T47D (cell line): ENCODE data around the gene TM2D1.

Experiments
- DNase-seq, 2 experiments: peaks; one replicate each; pipeline versions ENCODE4 v3.0.0 to v3.0.0-alpha.2; 2011 to 2012; ENCODE audit warnings: low read depth in 1 of 2, low spot score in 1 of 2
- JUND ChIP-seq: IDR thresholded peaks from 2 replicates; pipeline ENCODE4 v1.6.1; 2012; ENCODE audit warnings: low read depth
- in situ Hi-C: cut with HindIII; loops from 2 replicates; pipeline ENCODE4 v1.10.0; 2016; ENCODE audit warnings: low sequenced_read_pairs, low pct_unique_long_range_greater_than_20kb

Gene TM2D1

GRCh38 chr1:61638911-61639605 is 85.9 kb downstream of the TM2D1 start:
- no peak for DNase-seq
- TF ChIP-seq JUND: no peak
- in situ Hi-C loops: no loop called here

- TF ChIP-seq JUND: no peak
Measured at GRCh38 chr1:61638296-61638695, 86.6 kb downstream of the TM2D1 start.

GRCh38 chr1:61637470-61637869 is 87.5 kb downstream of the TM2D1 start:
- no peak for TF ChIP-seq JUND
- in situ Hi-C loops: no loop called here
- no peak for DNase-seq

More at GRCh38 chr1:61638296-61638695, 86.6 kb downstream of the TM2D1 start:
- DNase-seq: no peak
- in situ Hi-C loops: no loop called here

- peak in 1 of 2 experiments; percentile 65 for DNase-seq
- TF ChIP-seq JUND: no peak
- in situ Hi-C loops: no loop called here
Measured at GRCh38 chr1:61636814-61637213, 88.1 kb downstream of the TM2D1 start.

GRCh38 chr1:61636376-61636775 is 88.6 kb downstream of the TM2D1 start:
- TF ChIP-seq JUND: no peak
- in situ Hi-C loops: no loop called here
- DNase-seq: no peak

GRCh38 chr1:61635557-61635956 is 89.4 kb downstream of the TM2D1 start:
- in situ Hi-C loops: no loop called here
- no peak for TF ChIP-seq JUND
- DNase-seq: no peak

GRCh38 chr1:61631436-61631835 is 93.5 kb downstream of the TM2D1 start:
- in situ Hi-C loops: no loop called here
- TF ChIP-seq JUND: no peak
- no peak for DNase-seq
